WTC11 (cell line): ENCODE measurements around the gene H1-8. TPM values are rescaled to one million over a fixed set of nuclear protein-coding genes. Genes with fewer than 3 reads are reported as not detected.

Experiments used
- ATAC-seq: fragments of 200-7000 bp; cut with Tn5 transposase; 2 replicates; pipeline ENCODE4 v1.10.0; 2021; ENCODE audit warnings: mild to moderate bottlenecking, moderate library complexity
- CTCF ChIA-PET: fragments of 300-600 bp; sonication (Branson Sonifier 250); formaldehyde crosslinking; loops from one replicate; lab custom pipeline; 2021; ENCODE audit warnings: antibody characterized with exemption; lab: Charles Lee
- POLR2A ChIA-PET: fragments of 350-600 bp; sonication (Branson Sonifier 250); formaldehyde crosslinking; loops from one replicate; lab custom pipeline; 2021; ENCODE audit warnings: antibody characterized with exemption; lab: Charles Lee
- DNase-seq: peaks from one replicate; pipeline ENCODE4 v3.0.0; 2021; ENCODE audit warnings: low spot score
- H3K27ac Mint-ChIP-seq: 2 replicates; pipeline ENCODE4 v1.8.0; 2021; ENCODE audit warnings: mixed read lengths
- H3K27me3 Mint-ChIP-seq: 2 replicates; pipeline ENCODE4 v1.8.0; 2021; ENCODE audit warnings: low read depth, mild to moderate bottlenecking, moderate library complexity, mixed read lengths
- H3K36me3 Mint-ChIP-seq: 2 replicates; pipeline ENCODE4 v1.8.0; 2021; ENCODE audit warnings: mixed read lengths
- H3K4me1 Mint-ChIP-seq: 2 replicates; pipeline ENCODE4 v1.8.0; 2022; ENCODE audit warnings: mixed read lengths
- H3K4me3 Mint-ChIP-seq: 2 replicates; pipeline ENCODE4 v1.8.0; 2021; ENCODE audit warnings: mild to moderate bottlenecking, moderate library complexity, mixed read lengths
- H3K9me3 Mint-ChIP-seq: 2 replicates; pipeline ENCODE4 v1.8.0; 2021; ENCODE audit warnings: mixed read lengths
- ETV6 ChIP-seq: sonication (generic); formaldehyde crosslinking; IDR thresholded peaks from 2 replicates; pipeline ENCODE4 v1.8.1; 2022; ENCODE audit warnings: mild to moderate bottlenecking, missing genetic modification reagents
- MXD4 ChIP-seq: fragments of 250-450 bp; sonication (Bioruptor Pico); IDR thresholded peaks from 2 replicates; pipeline ENCODE4 v1.8.0; 2021; ENCODE audit warnings: mild to moderate bottlenecking, moderate library complexity, borderline replicate concordance
- PRRX2 ChIP-seq: fragments of 250-450 bp; sonication (Bioruptor Pico); IDR thresholded peaks from 2 replicates; pipeline ENCODE4 v1.8.0; 2021; ENCODE audit warnings: mild to moderate bottlenecking
- SMAD3 ChIP-seq: sonication (generic); formaldehyde crosslinking; IDR thresholded peaks from 2 replicates; pipeline ENCODE4 v1.8.0; 2022; ENCODE audit warnings: missing genetic modification reagents, mild to moderate bottlenecking, borderline replicate concordance
- SOX15 ChIP-seq: fragments of 250-450 bp; sonication (Bioruptor Pico); IDR thresholded peaks from 2 replicates; pipeline ENCODE4 v1.9.0; 2021; ENCODE audit warnings: mild to moderate bottlenecking
- TEAD4 ChIP-seq: sonication (generic); formaldehyde crosslinking; IDR thresholded peaks from 2 replicates; pipeline ENCODE4 v1.8.0; 2022; ENCODE audit warnings: mild to moderate bottlenecking, missing genetic modification reagents
- ZNF219 ChIP-seq: sonication (generic); formaldehyde crosslinking; IDR thresholded peaks from 2 replicates; pipeline ENCODE4 v1.8.0; 2023; ENCODE audit warnings: missing genetic modification reagents, mild to moderate bottlenecking, borderline replicate concordance
- ZNF416 ChIP-seq: fragments of 250-450 bp; sonication (Bioruptor Pico); IDR thresholded peaks from 2 replicates; pipeline ENCODE4 v1.9.0; 2021; ENCODE audit warnings: mild to moderate bottlenecking, inconsistent platforms
- ZNF423 ChIP-seq: fragments of 250-450 bp; sonication (Bioruptor Pico); IDR thresholded peaks from 2 replicates; pipeline ENCODE4 v2.1.2; 2022; ENCODE audit warnings: mild to moderate bottlenecking, moderate library complexity
- total RNA-seq: library from RNA; stranded (reverse); gene quantifications from 3 replicates; pipeline ENCODE4 v1.2.3, GENCODE V29; 2021
- TF ChIP-seq, protein P1 (sequence below): sonication (generic); formaldehyde crosslinking; IDR thresholded peaks from 2 replicates; pipeline ENCODE4 v1.8.0; 2023; ENCODE audit warnings: missing genetic modification reagents, mild to moderate bottlenecking, borderline replicate concordance
- TF ChIP-seq, protein P2 (sequence below): sonication (generic); formaldehyde crosslinking; IDR thresholded peaks from 2 replicates; pipeline ENCODE4 v1.8.1; 2022; ENCODE audit warnings: low read depth, missing genetic modification reagents, borderline replicate concordance
- TF ChIP-seq, protein P3 (sequence below): sonication (generic); formaldehyde crosslinking; conservative IDR thresholded peaks from 2 replicates; pipeline ENCODE4 v1.8.1; 2023; ENCODE audit warnings: mild to moderate bottlenecking, low read depth, missing genetic modification reagents, moderate library complexity
- TF ChIP-seq, protein P4 (sequence below): sonication (generic); formaldehyde crosslinking; IDR thresholded peaks from 2 replicates; pipeline ENCODE4 v1.8.0; 2023; ENCODE audit warnings: mild to moderate bottlenecking, missing genetic modification reagents
- TF ChIP-seq, protein P5 (sequence below): fragments of 250-450 bp; sonication (Bioruptor Pico); IDR thresholded peaks from 2 replicates; pipeline ENCODE4 v1.9.0; 2021; ENCODE audit warnings: moderate library complexity, mild to moderate bottlenecking, inconsistent platforms, borderline replicate concordance
- TF ChIP-seq, protein P6 (sequence below): sonication (generic); formaldehyde crosslinking; IDR thresholded peaks from 2 replicates; pipeline ENCODE4 v1.8.1; 2023; ENCODE audit warnings: mild to moderate bottlenecking, missing genetic modification reagents, moderate library complexity

The H1-8 gene
- total RNA-seq, 1 experiment from 2014 or later, result not detected

DNA sequence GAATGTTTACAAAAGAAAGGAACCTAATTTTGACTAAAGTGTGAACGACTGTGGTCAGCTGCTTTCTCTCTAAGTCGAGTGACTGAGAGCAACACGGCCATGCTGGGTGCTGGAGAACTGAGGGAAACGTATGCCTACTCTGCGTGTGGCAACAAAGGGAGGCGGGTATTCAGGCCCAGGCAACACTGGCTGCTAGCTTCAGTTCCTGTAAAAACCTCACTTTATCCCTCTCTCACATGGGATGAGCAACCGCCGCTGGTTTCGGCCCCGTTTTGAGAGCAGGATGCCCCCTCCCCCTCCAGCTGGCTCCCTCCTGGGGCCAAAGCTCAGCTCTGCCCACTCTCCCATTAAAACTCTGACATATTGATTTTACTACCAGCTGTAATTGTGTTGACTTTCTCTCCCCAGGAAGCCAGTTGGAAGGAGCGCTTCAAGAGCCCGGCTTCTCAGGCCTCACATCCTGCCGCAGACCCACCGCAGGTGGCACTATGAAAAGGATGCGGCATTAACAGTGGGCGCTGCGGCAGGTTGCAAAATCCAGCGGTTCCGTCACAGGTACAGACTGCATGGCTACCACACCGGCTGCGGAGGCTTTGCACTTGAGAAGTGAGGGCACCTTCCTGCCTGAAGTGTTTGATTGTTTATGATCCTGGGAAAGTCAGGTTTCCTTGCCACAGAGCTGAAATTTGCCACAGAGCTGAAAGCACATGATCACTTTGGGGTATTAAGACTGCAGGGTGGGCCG lies 50.8 kb downstream of the H1-8 start:
- CTCF ChIA-PET, result interaction anchor here (0.7 to 3.9 kb wide), 12 partner anchors 10 to 349 kb away, joined by 3 to 35 read pairs (median 4); partner anchors contain the start of gene RHO
- no peak for DNase-seq
- TF ChIP-seq ETV6 (CRISPR knock-in tag) (0 out of 2 replicates have a peak, but pooled peaks have one; percentile 50), SOX15 (CRISPR knock-in tag) (no peak), ZNF423 (CRISPR knock-in tag) (peak; percentile 48)
- TF ChIP-seq, protein P1, sequence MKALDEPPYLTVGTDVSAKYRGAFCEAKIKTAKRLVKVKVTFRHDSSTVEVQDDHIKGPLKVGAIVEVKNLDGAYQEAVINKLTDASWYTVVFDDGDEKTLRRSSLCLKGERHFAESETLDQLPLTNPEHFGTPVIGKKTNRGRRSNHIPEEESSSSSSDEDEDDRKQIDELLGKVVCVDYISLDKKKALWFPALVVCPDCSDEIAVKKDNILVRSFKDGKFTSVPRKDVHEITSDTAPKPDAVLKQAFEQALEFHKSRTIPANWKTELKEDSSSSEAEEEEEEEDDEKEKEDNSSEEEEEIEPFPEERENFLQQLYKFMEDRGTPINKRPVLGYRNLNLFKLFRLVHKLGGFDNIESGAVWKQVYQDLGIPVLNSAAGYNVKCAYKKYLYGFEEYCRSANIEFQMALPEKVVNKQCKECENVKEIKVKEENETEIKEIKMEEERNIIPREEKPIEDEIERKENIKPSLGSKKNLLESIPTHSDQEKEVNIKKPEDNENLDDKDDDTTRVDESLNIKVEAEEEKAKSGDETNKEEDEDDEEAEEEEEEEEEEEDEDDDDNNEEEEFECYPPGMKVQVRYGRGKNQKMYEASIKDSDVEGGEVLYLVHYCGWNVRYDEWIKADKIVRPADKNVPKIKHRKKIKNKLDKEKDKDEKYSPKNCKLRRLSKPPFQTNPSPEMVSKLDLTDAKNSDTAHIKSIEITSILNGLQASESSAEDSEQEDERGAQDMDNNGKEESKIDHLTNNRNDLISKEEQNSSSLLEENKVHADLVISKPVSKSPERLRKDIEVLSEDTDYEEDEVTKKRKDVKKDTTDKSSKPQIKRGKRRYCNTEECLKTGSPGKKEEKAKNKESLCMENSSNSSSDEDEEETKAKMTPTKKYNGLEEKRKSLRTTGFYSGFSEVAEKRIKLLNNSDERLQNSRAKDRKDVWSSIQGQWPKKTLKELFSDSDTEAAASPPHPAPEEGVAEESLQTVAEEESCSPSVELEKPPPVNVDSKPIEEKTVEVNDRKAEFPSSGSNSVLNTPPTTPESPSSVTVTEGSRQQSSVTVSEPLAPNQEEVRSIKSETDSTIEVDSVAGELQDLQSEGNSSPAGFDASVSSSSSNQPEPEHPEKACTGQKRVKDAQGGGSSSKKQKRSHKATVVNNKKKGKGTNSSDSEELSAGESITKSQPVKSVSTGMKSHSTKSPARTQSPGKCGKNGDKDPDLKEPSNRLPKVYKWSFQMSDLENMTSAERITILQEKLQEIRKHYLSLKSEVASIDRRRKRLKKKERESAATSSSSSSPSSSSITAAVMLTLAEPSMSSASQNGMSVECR (CRISPR knock-in tag), result no peak
- TF ChIP-seq, all 79 proteins: peak for 2
- H3K4me3 Mint-ChIP-seq, result peak overlapping the region; percentile 50
- POLR2A ChIA-PET, result interaction anchor here (0.5 to 1.0 kb wide), 3 partner anchors 29 to 168 kb away, joined by 3 read pairs; no protein-coding TSS in a partner anchor
- H3K36me3 Mint-ChIP-seq, result no peaks in the 10 kb centered on the region
- H3K9me3 Mint-ChIP-seq, result no peaks in the 10 kb centered on the region
- peak overlapping the region; percentile 87 for H3K27ac Mint-ChIP-seq
- peak; percentile 10 for ATAC-seq
- no peaks in the 10 kb centered on the region for H3K27me3 Mint-ChIP-seq
- H3K4me1 Mint-ChIP-seq, result peaks cover 75% of the 10 kb centered on the region

DNA sequence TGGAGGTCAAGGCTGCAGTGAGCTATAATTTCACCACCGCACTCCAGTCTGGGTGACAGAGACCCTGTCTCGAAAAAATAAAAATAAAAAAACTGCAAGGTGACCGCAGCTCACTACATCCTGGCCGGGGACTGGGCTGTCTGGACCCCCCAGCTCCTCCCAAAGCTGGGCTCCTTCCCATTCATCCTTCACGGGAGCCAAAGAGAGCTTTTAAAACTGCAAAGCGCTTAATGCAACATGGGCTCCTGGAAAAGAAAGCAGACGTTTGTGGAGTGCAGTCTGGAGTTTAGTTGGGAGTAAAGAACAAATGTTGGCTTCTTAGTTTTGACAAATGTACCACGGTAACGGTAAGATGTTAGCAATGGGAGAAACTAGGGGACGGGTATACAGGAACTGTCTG lies 51.4 kb downstream of the H1-8 start:
- ChIA-PET CTCF (interaction anchor here (0.7 to 3.9 kb wide), 9 partner anchors 9 to 348 kb away, joined by 3 to 35 read pairs (median 3); no protein-coding TSS in a partner anchor), POLR2A (interaction anchor here (0.7 kb wide), 1 partner anchor 11 kb away, joined by 3 read pairs; no protein-coding TSS in a partner anchor)
- H3K36me3 Mint-ChIP-seq, result no peaks in the 10 kb centered on the region
- no peak for DNase-seq
- no peak overlapping the region for H3K4me3 Mint-ChIP-seq
- H3K27me3 Mint-ChIP-seq, result no peaks in the 10 kb centered on the region
- H3K4me1 Mint-ChIP-seq, result peaks cover 81% of the 10 kb centered on the region
- no peak for ATAC-seq
- no peaks in the 10 kb centered on the region for H3K9me3 Mint-ChIP-seq
- H3K27ac Mint-ChIP-seq, result peak overlapping the region; percentile 87
- TF ChIP-seq, protein P2, sequence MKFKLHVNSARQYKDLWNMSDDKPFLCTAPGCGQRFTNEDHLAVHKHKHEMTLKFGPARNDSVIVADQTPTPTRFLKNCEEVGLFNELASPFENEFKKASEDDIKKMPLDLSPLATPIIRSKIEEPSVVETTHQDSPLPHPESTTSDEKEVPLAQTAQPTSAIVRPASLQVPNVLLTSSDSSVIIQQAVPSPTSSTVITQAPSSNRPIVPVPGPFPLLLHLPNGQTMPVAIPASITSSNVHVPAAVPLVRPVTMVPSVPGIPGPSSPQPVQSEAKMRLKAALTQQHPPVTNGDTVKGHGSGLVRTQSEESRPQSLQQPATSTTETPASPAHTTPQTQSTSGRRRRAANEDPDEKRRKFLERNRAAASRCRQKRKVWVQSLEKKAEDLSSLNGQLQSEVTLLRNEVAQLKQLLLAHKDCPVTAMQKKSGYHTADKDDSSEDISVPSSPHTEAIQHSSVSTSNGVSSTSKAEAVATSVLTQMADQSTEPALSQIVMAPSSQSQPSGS, result no peak
- TF ChIP-seq, protein P3, sequence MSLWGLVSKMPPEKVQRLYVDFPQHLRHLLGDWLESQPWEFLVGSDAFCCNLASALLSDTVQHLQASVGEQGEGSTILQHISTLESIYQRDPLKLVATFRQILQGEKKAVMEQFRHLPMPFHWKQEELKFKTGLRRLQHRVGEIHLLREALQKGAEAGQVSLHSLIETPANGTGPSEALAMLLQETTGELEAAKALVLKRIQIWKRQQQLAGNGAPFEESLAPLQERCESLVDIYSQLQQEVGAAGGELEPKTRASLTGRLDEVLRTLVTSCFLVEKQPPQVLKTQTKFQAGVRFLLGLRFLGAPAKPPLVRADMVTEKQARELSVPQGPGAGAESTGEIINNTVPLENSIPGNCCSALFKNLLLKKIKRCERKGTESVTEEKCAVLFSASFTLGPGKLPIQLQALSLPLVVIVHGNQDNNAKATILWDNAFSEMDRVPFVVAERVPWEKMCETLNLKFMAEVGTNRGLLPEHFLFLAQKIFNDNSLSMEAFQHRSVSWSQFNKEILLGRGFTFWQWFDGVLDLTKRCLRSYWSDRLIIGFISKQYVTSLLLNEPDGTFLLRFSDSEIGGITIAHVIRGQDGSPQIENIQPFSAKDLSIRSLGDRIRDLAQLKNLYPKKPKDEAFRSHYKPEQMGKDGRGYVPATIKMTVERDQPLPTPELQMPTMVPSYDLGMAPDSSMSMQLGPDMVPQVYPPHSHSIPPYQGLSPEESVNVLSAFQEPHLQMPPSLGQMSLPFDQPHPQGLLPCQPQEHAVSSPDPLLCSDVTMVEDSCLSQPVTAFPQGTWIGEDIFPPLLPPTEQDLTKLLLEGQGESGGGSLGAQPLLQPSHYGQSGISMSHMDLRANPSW (CRISPR knock-in tag), result no peak
- TF ChIP-seq, protein P4, sequence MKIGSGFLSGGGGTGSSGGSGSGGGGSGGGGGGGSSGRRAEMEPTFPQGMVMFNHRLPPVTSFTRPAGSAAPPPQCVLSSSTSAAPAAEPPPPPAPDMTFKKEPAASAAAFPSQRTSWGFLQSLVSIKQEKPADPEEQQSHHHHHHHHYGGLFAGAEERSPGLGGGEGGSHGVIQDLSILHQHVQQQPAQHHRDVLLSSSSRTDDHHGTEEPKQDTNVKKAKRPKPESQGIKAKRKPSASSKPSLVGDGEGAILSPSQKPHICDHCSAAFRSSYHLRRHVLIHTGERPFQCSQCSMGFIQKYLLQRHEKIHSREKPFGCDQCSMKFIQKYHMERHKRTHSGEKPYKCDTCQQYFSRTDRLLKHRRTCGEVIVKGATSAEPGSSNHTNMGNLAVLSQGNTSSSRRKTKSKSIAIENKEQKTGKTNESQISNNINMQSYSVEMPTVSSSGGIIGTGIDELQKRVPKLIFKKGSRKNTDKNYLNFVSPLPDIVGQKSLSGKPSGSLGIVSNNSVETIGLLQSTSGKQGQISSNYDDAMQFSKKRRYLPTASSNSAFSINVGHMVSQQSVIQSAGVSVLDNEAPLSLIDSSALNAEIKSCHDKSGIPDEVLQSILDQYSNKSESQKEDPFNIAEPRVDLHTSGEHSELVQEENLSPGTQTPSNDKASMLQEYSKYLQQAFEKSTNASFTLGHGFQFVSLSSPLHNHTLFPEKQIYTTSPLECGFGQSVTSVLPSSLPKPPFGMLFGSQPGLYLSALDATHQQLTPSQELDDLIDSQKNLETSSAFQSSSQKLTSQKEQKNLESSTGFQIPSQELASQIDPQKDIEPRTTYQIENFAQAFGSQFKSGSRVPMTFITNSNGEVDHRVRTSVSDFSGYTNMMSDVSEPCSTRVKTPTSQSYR (CRISPR knock-in tag), result no peak
- no peak for TF ChIP-seq PRRX2
- no peak for TF ChIP-seq TEAD4 (CRISPR knock-in tag)
- no peak for TF ChIP-seq SMAD3
- no peak for TF ChIP-seq ETV6 (CRISPR knock-in tag)
- TF ChIP-seq ZNF416, result no peak
- no peak for TF ChIP-seq ZNF219
- TF ChIP-seq, protein P5, sequence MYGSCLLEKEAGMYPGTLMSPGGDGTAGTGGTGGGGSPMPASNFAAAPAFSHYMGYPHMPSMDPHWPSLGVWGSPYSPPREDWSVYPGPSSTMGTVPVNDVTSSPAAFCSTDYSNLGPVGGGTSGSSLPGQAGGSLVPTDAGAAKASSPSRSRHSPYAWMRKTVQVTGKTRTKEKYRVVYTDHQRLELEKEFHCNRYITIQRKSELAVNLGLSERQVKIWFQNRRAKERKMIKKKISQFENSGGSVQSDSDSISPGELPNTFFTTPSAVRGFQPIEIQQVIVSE (CRISPR knock-in tag), result no peak
- TF ChIP-seq MXD4 (CRISPR knock-in tag), result no peak
- TF ChIP-seq, protein P6, sequence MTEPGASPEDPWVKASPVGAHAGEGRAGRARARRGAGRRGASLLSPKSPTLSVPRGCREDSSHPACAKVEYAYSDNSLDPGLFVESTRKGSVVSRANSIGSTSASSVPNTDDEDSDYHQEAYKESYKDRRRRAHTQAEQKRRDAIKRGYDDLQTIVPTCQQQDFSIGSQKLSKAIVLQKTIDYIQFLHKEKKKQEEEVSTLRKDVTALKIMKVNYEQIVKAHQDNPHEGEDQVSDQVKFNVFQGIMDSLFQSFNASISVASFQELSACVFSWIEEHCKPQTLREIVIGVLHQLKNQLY (CRISPR knock-in tag), result no peak
